ENCODE data around the gene SULT1A3.
"Not testable (repeated sequence)": the region's sequence is repeated elsewhere in the genome, so short reads cannot be mapped to it uniquely, and the experiment has no call there.

The SULT1A3 gene

GRCh38 chr16:30186782-30187555 is 12.1 kb upstream of the SULT1A3 start:
- DNase-seq (ENCODE audit: low read depth in 2 of 2), result peak; percentile 73 to 78

- no peak for DNase-seq (ENCODE audit: low read depth in 2 of 2)
Measured at GRCh38 chr16:30187556-30187865, 11.5 kb upstream of the SULT1A3 start.

GRCh38 chr16:30187971-30188561 is 11.0 kb upstream of the SULT1A3 start:
- no peak for DNase-seq (ENCODE audit: low read depth in 2 of 2)

GRCh38 chr16:30191158-30191557 is 7.9 kb upstream of the SULT1A3 start:
- not testable (repeated sequence) for DNase-seq (ENCODE audit: low read depth in 2 of 2)

GRCh38 chr16:30193098-30193497 is 6.0 kb upstream of the SULT1A3 start:
- DNase-seq (ENCODE audit: low read depth in 2 of 2), result not testable (repeated sequence)

GRCh38 chr16:30193615-30194014 is 5.4 kb upstream of the SULT1A3 start, which contains the start of the genes BOLA2B and SLX1A:
Gene BOLA2B, minus strand, starts transcription at chr16:30193666. Its CDS starts 71 bp downstream, at chr16:30193595.
Gene SLX1A, plus strand, starts transcription at chr16:30193875. Its CDS starts 210 bp downstream, at chr16:30194085.
- DNase-seq (ENCODE audit: low read depth in 2 of 2), result not testable (repeated sequence)

GRCh38 chr16:30194172-30194925 is 4.7 kb upstream of the SULT1A3 start:
- not testable (repeated sequence) for DNase-seq (ENCODE audit: low read depth in 2 of 2)

- DNase-seq (ENCODE audit: low read depth in 2 of 2), result not testable (repeated sequence)
Measured at GRCh38 chr16:30197001-30197400, 2.1 kb upstream of the SULT1A3 start.

- not testable (repeated sequence) for DNase-seq (ENCODE audit: low read depth in 2 of 2)
Measured at GRCh38 chr16:30199608-30200343, 721 bp downstream of the SULT1A3 start.

GRCh38 chr16:30205541-30206236 is 6.6 kb downstream of the SULT1A3 start:
- not testable (repeated sequence) for DNase-seq (ENCODE audit: low read depth in 2 of 2)

GRCh38 chr16:30206252-30206651 is 7.2 kb downstream of the SULT1A3 start:
- DNase-seq (ENCODE audit: low read depth in 2 of 2), result not testable (repeated sequence)

GRCh38 chr16:30207063-30207704 is 8.1 kb downstream of the SULT1A3 start:
- not testable (repeated sequence) for DNase-seq (ENCODE audit: low read depth in 2 of 2)

GRCh38 chr16:30209032-30209431 is 10.0 kb downstream of the SULT1A3 start:
- peak in 1 of 2 donors; percentile 14 for DNase-seq (ENCODE audit: low read depth in 2 of 2)

- not testable (repeated sequence) for DNase-seq (ENCODE audit: low read depth in 2 of 2)
Measured at GRCh38 chr16:30211414-30211813, 12.4 kb downstream of the SULT1A3 start.

GRCh38 chr16:30217082-30217481 is 18.0 kb downstream of the SULT1A3 start:
- not testable (repeated sequence) for DNase-seq (ENCODE audit: low read depth in 2 of 2)

- DNase-seq (ENCODE audit: low read depth in 2 of 2), result not testable (repeated sequence)
Measured at GRCh38 chr16:30248379-30248778, 49.3 kb downstream of the SULT1A3 start, which contains the start of gene NPIPB13. Gene NPIPB13, minus strand, starts transcription at chr16:30248479. Its CDS starts 2,906 bp downstream, at chr16:30245573.

All from stimulated activated CD8-positive, alpha-beta memory T cell treated with anti-CD3 and anti-CD28 coated beads, Interleukin-7, amount 100 ng/mL, for 4 hours (primary cell).